ENCODE measurements around the gene CLMP. TPM values are rescaled to one million over a fixed set of nuclear protein-coding genes. Genes with fewer than 3 reads are reported as not detected.

Gene CLMP
- total RNA-seq, 1 experiment from 2014 or later, result 3.2 TPM

GRCh38 chr11:123231256-123231655, 36.2 kb upstream of the CLMP start:
- ATAC-seq (no peak), DNase-seq (ENCODE audit: low read depth, low spot score) (no peak)
- Histone ChIP-seq H3K9me2 (ENCODE audit: insufficient read depth) (no peaks in the 10 kb centered on the region), H3K27ac (ENCODE audit: low read depth, low read length) (no peak overlapping the region), H3K4me1 (ENCODE audit: control insufficient read depth in 1 of 2, insufficient read depth in 2 of 2, low read length in 2 of 2) (no peaks in the 10 kb centered on the region), H4K20me1 (ENCODE audit: insufficient read depth) (no peaks in the 10 kb centered on the region), H3K79me2 (ENCODE audit: insufficient read depth, low read length) (no peaks in the 10 kb centered on the region), H3K36me3 (ENCODE audit: control insufficient read depth in 1 of 2, insufficient read depth in 2 of 2, low read length in 2 of 2) (no peaks in the 10 kb centered on the region), H3K27me3 (ENCODE audit: insufficient read depth, low read length) (0 out of 2 replicates have a peak, but pooled peaks cover 5% of the 10 kb centered on the region), H3K9me3 (ENCODE audit: control insufficient read depth in 1 of 2, insufficient read depth in 1 of 2, low read depth in 1 of 2, low read length in 2 of 2) (no peaks in the 10 kb centered on the region), H2AFZ (ENCODE audit: low read depth, low read length, poor library complexity, severe bottlenecking) (no peak overlapping the region), H3K9ac (ENCODE audit: low read length) (no peak overlapping the region), H3K4me3 (replicated peaks in 1 of 2; ENCODE audit: low read depth in 1 of 2, low read length in 2 of 2) (no peak overlapping the region), H3K4me2 (ENCODE audit: low read length) (no peak overlapping the region)
- BruUV-seq (replicated peaks), result no TSS peak
- ChIA-PET RAD21 (ENCODE audit: low non-redundant PET in 1 of 2, low total read pairs in 2 of 2, uncharacterized antibody in 2 of 2, unreplicated experiment in 2 of 2) (interaction anchor here in 1 of 2 experiments (0.7 to 1.2 kb wide), 2 partner anchors 9 to 128 kb away, joined by 4 read pairs; no protein-coding TSS in a partner anchor), CTCF (interaction anchor here (1.4 to 1.6 kb wide), 2 partner anchors 16 to 128 kb away, joined by 3 read pairs; no protein-coding TSS in a partner anchor), POLR2A (no interaction called here)
- intact Hi-C loops (cut with micrococcal nuclease), result no loop called here
- TF ChIP-seq JUND (IDR thresholded peaks at IDR 0.05), result no peak

GRCh38 chr11:123230346-123230745, 35.3 kb upstream of the CLMP start:
- Histone ChIP-seq H3K4me1 (ENCODE audit: control insufficient read depth in 1 of 2, insufficient read depth in 2 of 2, low read length in 2 of 2) (no peaks in the 10 kb centered on the region), H3K79me2 (ENCODE audit: insufficient read depth, low read length) (no peaks in the 10 kb centered on the region), H2AFZ (ENCODE audit: low read depth, low read length, poor library complexity, severe bottlenecking) (no peak overlapping the region), H3K9me3 (ENCODE audit: control insufficient read depth in 1 of 2, insufficient read depth in 1 of 2, low read depth in 1 of 2, low read length in 2 of 2) (no peaks in the 10 kb centered on the region), H3K9ac (ENCODE audit: low read length) (no peak overlapping the region), H3K36me3 (ENCODE audit: control insufficient read depth in 1 of 2, insufficient read depth in 2 of 2, low read length in 2 of 2) (no peaks in the 10 kb centered on the region), H3K4me2 (ENCODE audit: low read length) (no peak overlapping the region), H3K27ac (ENCODE audit: low read depth, low read length) (no peak overlapping the region), H3K9me2 (ENCODE audit: insufficient read depth) (no peaks in the 10 kb centered on the region), H3K4me3 (replicated peaks in 1 of 2; ENCODE audit: low read depth in 1 of 2, low read length in 2 of 2) (no peak overlapping the region), H4K20me1 (ENCODE audit: insufficient read depth) (no peaks in the 10 kb centered on the region), H3K27me3 (ENCODE audit: insufficient read depth, low read length) (0 out of 2 replicates have a peak, but pooled peaks cover 5% of the 10 kb centered on the region)
- no TSS peak for BruUV-seq (replicated peaks)
- ATAC-seq (no peak), DNase-seq (ENCODE audit: low read depth, low spot score) (no peak)
- POLR2A ChIA-PET, result no interaction called here
- intact Hi-C loops (cut with micrococcal nuclease), result no loop called here
- RAD21 ChIA-PET (ENCODE audit: low non-redundant PET in 1 of 2, low total read pairs in 2 of 2, uncharacterized antibody in 2 of 2, unreplicated experiment in 2 of 2), result no interaction called here
- no peak for TF ChIP-seq SP1 (IDR thresholded peaks at IDR 0.05; ENCODE audit: low read depth)
- CTCF ChIA-PET, result interaction anchor here (1.6 kb wide), 1 partner anchor 17 kb away, joined by 3 read pairs; no protein-coding TSS in a partner anchor

Measured in HCT116 (cell line).